Testis (tissue), 3 donors: ENCODE results near the gene CCNF. TPM values are rescaled to one million over a fixed set of nuclear protein-coding genes. Genes with fewer than 3 reads are reported as not detected.

Source experiments
- DNase-seq: peaks from one replicate; pipeline ENCODE4 v3.0.0-alpha.2; 2019
- H3K27ac ChIP-seq, 2 donors: fragments of 200-600 bp; sonication (generic); one replicate each; pipeline ENCODE4 v1.5.1; 2019
- H3K27me3 ChIP-seq: fragments of 200-600 bp; sonication (generic); one replicate; pipeline ENCODE4 v1.5.1; 2019
- H3K36me3 ChIP-seq: fragments of 200-600 bp; sonication (generic); one replicate; pipeline ENCODE4 v1.5.1; 2017; ENCODE audit warnings: low read depth; ENCODE audit errors: missing control alignments
- H3K4me1 ChIP-seq: fragments of 200-600 bp; sonication (generic); one replicate; pipeline ENCODE4 v1.5.1; 2019
- H3K4me3 ChIP-seq, 2 donors: fragments of 200-600 bp; sonication (generic); one replicate each; pipeline ENCODE4 v1.5.1; 2017 to 2019
- H3K9me3 ChIP-seq: fragments of 200-600 bp; sonication (generic); one replicate; pipeline ENCODE4 v1.5.1; 2017
- CTCF ChIP-seq, 3 experiments: fragments of 450-650 bp in 2 of 3; fragments of 200-600 bp in 1 of 3; sonication (generic) in 1 of 3; IDR thresholded peaks; one replicate each; pipeline ENCODE4 v1.5.1; 2016 to 2019; ENCODE audit warnings: antibody characterized with exemption in 3 of 3, mild to moderate bottlenecking in 2 of 3, moderate library complexity in 1 of 3
- POLR2A ChIP-seq: fragments of 450-650 bp; IDR thresholded peaks from one replicate; pipeline ENCODE4 v1.6.1; 2017; ENCODE audit warnings: antibody characterized with exemption, mild to moderate bottlenecking, moderate library complexity
- WGBS, 2 donors: methylation state at CpG; one replicate each; pipeline ENCODE4 v1.1.5; 2018; 5-methylcytosine and 5-hydroxymethylcytosine counted together
- intact Hi-C: fragments of 100-400 bp; cut with DNase I; formaldehyde crosslinking; loops from one replicate; pipeline ENCODE4 v1.15.1; 2023; ENCODE audit warnings: low total_unique reads
- polyA plus RNA-seq: library from polyadenylated mRNA; stranded (reverse); fragments of 350-450 nt; fragmentation: Illumina TruSeq; extraction: RNeasy Lipid Tissue Mini Kit (QIAGEN cat#74804); gene quantifications from one replicate; pipeline ENCODE4 v1.2.3, GENCODE V29; 2014; ENCODE audit warnings: low read depth, low replicate concordance; ENCODE audit not compliant: insufficient read depth
- total RNA-seq, 2 donors: library from RNA; depleted of rRNA; stranded (reverse); fragments of >200 nt; gene quantifications; one replicate each; pipeline ENCODE4 v1.2.3, GENCODE V29; 2016

CCNF gene
- total and polyA plus RNA-seq, 3 donors from 2014 or later: 6.0 to 10.8 (median 9.4) TPM

- H3K4me1 ChIP-seq: peaks cover 4% of the 10 kb centered on the region
- intact Hi-C loops: no loop called here
- no peak for TF ChIP-seq CTCF (IDR thresholded peaks at IDR 0.05)
- TF ChIP-seq POLR2A: no peak
- no peak overlapping the region for H3K27ac ChIP-seq
- DNase-seq: no peak
- H3K4me3 ChIP-seq: no peak overlapping the region
- H3K9me3 ChIP-seq: no peaks in the 10 kb centered on the region
- 93 to 99% methylated on average over 12 to 24 of the region's 25 CpGs for WGBS, 2 donors
- H3K36me3 ChIP-seq: no peaks in the 10 kb centered on the region
- no peaks in the 10 kb centered on the region for H3K27me3 ChIP-seq
These were observed 4.9 kb upstream of the CCNF start for GRCh38 chr16:2424061-2425007.

GRCh38 chr16:2425008-2425518, 4.2 kb upstream of the CCNF start:
- H3K4me3 ChIP-seq: no peak overlapping the region
- H3K27me3 ChIP-seq: no peaks in the 10 kb centered on the region
- intact Hi-C loops: no loop called here
- H3K4me1 ChIP-seq: peaks cover 8% of the 10 kb centered on the region
- no peaks in the 10 kb centered on the region for H3K36me3 ChIP-seq
- TF ChIP-seq POLR2A (no peak), CTCF (IDR thresholded peaks at IDR 0.05) (no peak)
- no peak for DNase-seq
- H3K27ac ChIP-seq: no peak overlapping the region
- no peaks in the 10 kb centered on the region for H3K9me3 ChIP-seq
- 88 to 97% methylated on average over 7 to 9 of the region's 9 CpGs for WGBS, 2 donors

- DNase-seq: no peak
- WGBS, 2 donors: 92 to 97% methylated on average over 10 to 13 of the region's 13 CpGs
- Histone ChIP-seq H3K36me3 (no peaks in the 10 kb centered on the region), H3K4me3 (no peak overlapping the region), H3K9me3 (no peaks in the 10 kb centered on the region), H3K27ac (no peak overlapping the region), H3K4me1 (peaks cover 12% of the 10 kb centered on the region), H3K27me3 (no peaks in the 10 kb centered on the region)
- no peak for TF ChIP-seq POLR2A
- TF ChIP-seq CTCF (IDR thresholded peaks at IDR 0.05): no peak
- intact Hi-C loops: no loop called here
These were observed 3.3 kb upstream of the CCNF start for GRCh38 chr16:2425825-2426430.

GRCh38 chr16:2426941-2427361, 2.3 kb upstream of the CCNF start:
- TF ChIP-seq CTCF (IDR thresholded peaks at IDR 0.05): no peak
- no peak for TF ChIP-seq POLR2A
- H3K4me1 ChIP-seq: peaks cover 12% of the 10 kb centered on the region
- H3K27me3 ChIP-seq: no peaks in the 10 kb centered on the region
- H3K9me3 ChIP-seq: no peaks in the 10 kb centered on the region
- H3K4me3 ChIP-seq: no peak overlapping the region
- intact Hi-C loops: no loop called here
- no peaks in the 10 kb centered on the region for H3K36me3 ChIP-seq
- DNase-seq: no peak
- WGBS, 2 donors: 88 to 95% methylated on average over 6 of the region's 6 CpGs
- H3K27ac ChIP-seq: no peak overlapping the region
